ENCODE results near the gene HERC6. TPM values are rescaled to one million over a fixed set of nuclear protein-coding genes. Genes with fewer than 3 reads are reported as not detected.

HERC6 gene
- total RNA-seq, 4 donors from 2014 or later, result 3.5 to 27.6 (median 11.4) TPM

- no peaks in the 10 kb centered on the region for H3K4me1 ChIP-seq
- H3K9me3 ChIP-seq, result no peaks in the 10 kb centered on the region
- no peak for TF ChIP-seq POLR2A (IDR thresholded peaks at IDR 0.05)
- TF ChIP-seq, protein P1, sequence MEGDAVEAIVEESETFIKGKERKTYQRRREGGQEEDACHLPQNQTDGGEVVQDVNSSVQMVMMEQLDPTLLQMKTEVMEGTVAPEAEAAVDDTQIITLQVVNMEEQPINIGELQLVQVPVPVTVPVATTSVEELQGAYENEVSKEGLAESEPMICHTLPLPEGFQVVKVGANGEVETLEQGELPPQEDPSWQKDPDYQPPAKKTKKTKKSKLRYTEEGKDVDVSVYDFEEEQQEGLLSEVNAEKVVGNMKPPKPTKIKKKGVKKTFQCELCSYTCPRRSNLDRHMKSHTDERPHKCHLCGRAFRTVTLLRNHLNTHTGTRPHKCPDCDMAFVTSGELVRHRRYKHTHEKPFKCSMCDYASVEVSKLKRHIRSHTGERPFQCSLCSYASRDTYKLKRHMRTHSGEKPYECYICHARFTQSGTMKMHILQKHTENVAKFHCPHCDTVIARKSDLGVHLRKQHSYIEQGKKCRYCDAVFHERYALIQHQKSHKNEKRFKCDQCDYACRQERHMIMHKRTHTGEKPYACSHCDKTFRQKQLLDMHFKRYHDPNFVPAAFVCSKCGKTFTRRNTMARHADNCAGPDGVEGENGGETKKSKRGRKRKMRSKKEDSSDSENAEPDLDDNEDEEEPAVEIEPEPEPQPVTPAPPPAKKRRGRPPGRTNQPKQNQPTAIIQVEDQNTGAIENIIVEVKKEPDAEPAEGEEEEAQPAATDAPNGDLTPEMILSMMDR (IDR thresholded peaks at IDR 0.05), result no peak
- H3K27ac ChIP-seq, result no peak overlapping the region
- no peak overlapping the region for H3K4me3 ChIP-seq
- no peaks in the 10 kb centered on the region for H3K36me3 ChIP-seq
- intact Hi-C loops (cut with DNase I; ENCODE audit: low total_unique reads), result no loop called here
- no peak for DNase-seq
- H3K27me3 ChIP-seq, result no peaks in the 10 kb centered on the region
Observed at GRCh38 chr4:88449290-88449689, 70.6 kb downstream of the HERC6 start.

GRCh38 chr4:88451205-88451604, 72.6 kb downstream of the HERC6 start:
- DNase-seq, result no peak
- no peaks in the 10 kb centered on the region for H3K27me3 ChIP-seq
- TF ChIP-seq, protein P1 (IDR thresholded peaks at IDR 0.05), result no peak
- TF ChIP-seq POLR2A (IDR thresholded peaks at IDR 0.05), result no peak
- H3K27ac ChIP-seq, result no peak overlapping the region
- H3K4me3 ChIP-seq, result no peak overlapping the region
- H3K36me3 ChIP-seq, result no peaks in the 10 kb centered on the region
- H3K4me1 ChIP-seq, result no peaks in the 10 kb centered on the region
- H3K9me3 ChIP-seq, result no peaks in the 10 kb centered on the region
- intact Hi-C loops (cut with DNase I; ENCODE audit: low total_unique reads), result loop anchor here (10.0 kb wide), 1 partner anchor 76 kb away; the partner anchor contains the start of gene HERC6

- no peak for DNase-seq
- Histone ChIP-seq H3K27me3 (no peaks in the 10 kb centered on the region), H3K9me3 (no peaks in the 10 kb centered on the region), H3K27ac (no peak overlapping the region), H3K4me3 (no peak overlapping the region), H3K36me3 (no peaks in the 10 kb centered on the region), H3K4me1 (no peaks in the 10 kb centered on the region)
- intact Hi-C loops (cut with DNase I; ENCODE audit: low total_unique reads), result loop anchor here (10.0 kb wide), 1 partner anchor 78 kb away; the partner anchor contains the start of gene HERC6
- no peak for TF ChIP-seq POLR2A (IDR thresholded peaks at IDR 0.05)
- TF ChIP-seq, protein P1 (IDR thresholded peaks at IDR 0.05), result no peak
Observed at GRCh38 chr4:88452912-88453311, 74.3 kb downstream of the HERC6 start.

DNA sequence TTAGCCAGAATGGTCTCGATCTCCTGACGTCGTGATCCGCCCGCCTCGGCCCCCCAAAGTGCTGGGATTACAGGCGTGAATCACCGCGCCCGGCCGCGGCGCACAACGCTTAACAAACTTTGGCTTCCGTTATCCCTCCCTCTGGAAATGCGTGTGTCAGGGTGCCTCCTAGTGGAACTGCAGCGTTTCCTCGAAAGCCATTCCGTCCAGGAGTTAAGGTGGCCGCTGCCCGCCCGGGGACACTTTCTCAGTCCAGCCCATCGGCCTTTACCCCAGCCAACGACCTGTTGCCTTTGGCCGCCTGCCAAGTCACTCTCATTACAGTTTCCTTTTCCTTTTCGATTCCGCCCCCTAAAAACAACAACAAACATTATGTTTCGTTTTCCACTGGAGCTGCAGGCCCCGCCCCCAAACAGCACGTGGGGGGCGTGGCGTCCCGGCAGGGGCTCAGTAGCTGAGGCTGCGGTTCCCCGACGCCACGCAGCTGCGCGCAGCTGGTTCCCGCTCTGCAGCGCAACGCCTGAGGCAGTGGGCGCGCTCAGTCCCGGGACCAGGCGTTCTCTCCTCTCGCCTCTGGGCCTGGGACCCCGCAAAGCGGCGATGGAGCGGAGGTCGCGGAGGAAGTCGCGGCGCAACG, 78.1 kb downstream of the HERC6 start, which contains the start of gene HERC5:
HERC5 (plus strand) TSS at position 450 of the 637 bp plus-strand sequence; CDS start at position 601, 151 bp downstream.
- peak; percentile 80 to 81 for TF ChIP-seq POLR2A (IDR thresholded peaks at IDR 0.05)
- TF ChIP-seq, protein P1 (IDR thresholded peaks at IDR 0.05), result peak; percentile 70 to 85 (median 79)
- Histone ChIP-seq H3K4me1 (no peaks in the 10 kb centered on the region), H3K27ac (peak within 1 kb of the TSS; percentile 89 to 96), H3K4me3 (peak within 1 kb of the TSS; percentile 52 to 79), H3K36me3 (no peaks in the 10 kb centered on the region), H3K9me3 (no peaks in the 10 kb centered on the region), H3K27me3 (no peaks in the 10 kb centered on the region)
- intact Hi-C loops (cut with DNase I; ENCODE audit: low total_unique reads), result loop anchor here (10.0 kb wide), 1 partner anchor 82 kb away; the partner anchor contains the start of gene HERC6
- peak; percentile 90 to 93 for DNase-seq
